HG02884 (cell line): ENCODE results near the gene PSMC6.

ENCODE experiments used
- ATAC-seq: cut with Tn5 transposase; IDR thresholded peaks from one replicate; pipeline ENCODE4 v1.9.1; 2021; ENCODE audit warnings: mild to moderate bottlenecking, moderate library complexity; ENCODE audit not compliant: unreplicated experiment

The PSMC6 gene

GRCh38 chr14:52706724-52707706 is at the start of gene PSMC6:
PSMC6 (plus strand) TSS chr14:52707200; CDS start chr14:52707220, 20 bp downstream.
- ATAC-seq, result peak; percentile 93

- ATAC-seq, result no peak
Measured at GRCh38 chr14:52660325-52660724, 46.7 kb upstream of the PSMC6 start.

DNA sequence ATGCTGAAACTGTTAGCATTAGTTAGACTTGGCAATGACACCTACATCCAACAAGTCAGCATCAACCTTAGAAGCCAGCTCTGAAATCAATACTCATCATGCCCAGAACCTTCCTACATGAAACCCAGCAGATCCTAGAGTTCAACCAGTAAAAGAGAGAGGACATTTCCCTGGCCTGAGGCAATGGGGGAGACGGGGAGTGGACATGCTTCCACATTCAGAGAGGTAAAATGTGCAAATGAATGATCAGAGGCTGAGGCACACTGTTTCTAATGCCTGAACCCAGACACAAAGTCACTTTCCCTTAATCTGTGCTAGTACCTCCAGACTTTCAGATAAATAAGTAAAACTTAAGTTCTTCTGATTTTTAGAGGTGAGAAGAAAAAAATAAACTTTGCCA is 46.2 kb upstream of the PSMC6 start:
- ATAC-seq, result no peak

- no peak for ATAC-seq
Measured at GRCh38 chr14:52661314-52661713, 45.7 kb upstream of the PSMC6 start.

DNA sequence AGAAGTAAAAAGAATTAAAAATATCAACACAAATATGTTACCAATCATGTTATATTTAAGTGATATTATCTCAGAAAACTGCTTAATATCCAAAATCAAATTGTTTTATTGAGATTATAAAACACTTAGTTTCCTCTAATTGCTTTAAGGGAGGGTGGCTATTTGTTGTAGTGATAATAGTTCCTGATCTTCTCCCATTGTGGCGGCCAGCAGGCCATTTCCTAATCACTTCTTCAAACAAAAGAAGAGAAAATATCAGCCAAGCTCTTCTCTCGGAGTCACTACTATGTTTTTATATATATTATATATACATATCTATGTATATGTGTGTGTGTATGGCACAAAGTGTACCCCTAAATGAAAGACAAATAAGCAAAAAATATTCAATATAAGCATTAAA is 43.1 kb upstream of the PSMC6 start:
- ATAC-seq, result no peak

- no peak for ATAC-seq
Measured at GRCh38 chr14:52678591-52678990, 28.4 kb upstream of the PSMC6 start.

DNA sequence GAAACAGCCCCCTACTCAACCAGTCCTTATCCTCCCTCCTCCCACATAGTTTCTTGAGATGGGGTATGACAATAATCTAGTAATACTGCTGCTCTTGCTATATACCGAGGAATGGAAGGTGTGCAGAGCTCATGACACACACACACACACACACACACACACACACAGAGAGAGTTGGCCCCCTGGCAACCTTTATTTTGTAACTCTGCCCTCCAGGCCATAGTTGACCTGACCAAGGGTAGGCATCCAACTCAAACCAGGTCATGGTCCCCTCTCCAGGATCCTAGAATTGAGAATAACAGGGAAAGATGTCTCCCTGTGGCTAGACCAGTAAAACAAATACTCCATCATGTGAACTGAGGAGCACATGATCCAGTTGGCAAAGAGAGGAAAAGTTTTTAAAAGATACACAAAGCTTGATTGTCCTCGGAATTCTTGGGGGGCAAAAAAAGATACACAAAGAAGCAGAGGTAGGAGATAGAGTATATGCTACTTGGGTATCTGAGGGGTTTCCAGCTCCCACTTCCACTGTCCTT is 22.9 kb upstream of the PSMC6 start:
- no peak for ATAC-seq

DNA sequence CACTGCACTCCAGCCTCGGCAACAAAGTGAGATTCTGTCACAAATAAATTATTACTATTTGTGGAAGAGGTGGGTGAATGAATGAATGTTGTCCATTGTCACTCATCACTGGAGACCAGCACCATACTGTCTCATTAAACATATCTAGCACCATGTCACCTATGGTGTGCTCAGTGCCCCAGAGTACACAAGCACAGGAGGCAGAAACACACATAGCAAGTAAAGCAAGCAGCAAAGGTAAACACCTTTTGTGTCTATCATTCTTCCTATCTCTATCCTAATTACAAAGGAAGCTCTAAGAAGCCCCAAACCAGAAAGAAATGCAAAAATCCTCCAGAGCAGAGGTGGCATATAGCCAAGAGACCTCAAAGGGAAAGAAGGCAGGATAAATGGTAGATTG is 20.8 kb upstream of the PSMC6 start:
- ATAC-seq, result no peak

GRCh38 chr14:52690983-52691760 is 15.8 kb upstream of the PSMC6 start:
- ATAC-seq, result no peak

GRCh38 chr14:52692248-52692962 is 14.6 kb upstream of the PSMC6 start:
- no peak for ATAC-seq

DNA sequence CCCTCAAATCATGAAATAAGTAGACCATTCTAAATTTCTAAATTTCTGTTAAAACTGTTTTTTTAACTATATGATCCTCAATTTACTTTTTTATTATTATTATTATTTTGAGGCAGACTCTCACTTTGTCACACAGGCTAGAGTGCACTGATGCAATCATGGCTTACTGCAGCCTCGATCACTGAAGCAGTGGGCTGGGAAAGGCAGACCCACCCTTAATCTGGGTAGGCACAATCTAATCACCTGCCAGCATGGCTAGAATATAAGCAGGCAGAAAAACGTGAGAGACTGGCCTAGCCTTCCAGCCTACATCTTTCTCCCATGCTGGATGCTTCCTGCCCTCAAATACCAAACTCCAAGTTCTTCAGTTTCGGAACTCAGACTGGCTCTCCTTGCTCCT is 14.0 kb upstream of the PSMC6 start:
- no peak for ATAC-seq

DNA sequence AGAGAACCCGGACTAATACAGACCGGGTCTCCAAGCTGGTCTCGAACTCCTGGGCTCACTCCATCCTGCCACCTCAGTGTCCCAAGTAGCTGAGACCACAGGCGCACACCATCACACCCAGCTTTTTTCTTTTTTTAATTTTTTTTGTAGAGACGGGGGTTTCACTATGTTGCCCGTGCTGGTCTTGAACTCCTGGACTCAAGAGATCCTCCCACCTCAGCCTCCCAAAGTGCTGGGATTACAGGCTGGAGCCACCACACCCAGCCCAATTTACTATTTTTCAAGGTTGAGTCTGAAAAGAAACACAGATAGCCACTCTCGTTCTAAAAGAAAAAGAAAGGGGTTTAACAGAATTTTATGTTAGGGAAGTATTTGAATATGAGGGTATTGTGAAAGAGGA is 13.5 kb upstream of the PSMC6 start:
- ATAC-seq, result no peak

DNA sequence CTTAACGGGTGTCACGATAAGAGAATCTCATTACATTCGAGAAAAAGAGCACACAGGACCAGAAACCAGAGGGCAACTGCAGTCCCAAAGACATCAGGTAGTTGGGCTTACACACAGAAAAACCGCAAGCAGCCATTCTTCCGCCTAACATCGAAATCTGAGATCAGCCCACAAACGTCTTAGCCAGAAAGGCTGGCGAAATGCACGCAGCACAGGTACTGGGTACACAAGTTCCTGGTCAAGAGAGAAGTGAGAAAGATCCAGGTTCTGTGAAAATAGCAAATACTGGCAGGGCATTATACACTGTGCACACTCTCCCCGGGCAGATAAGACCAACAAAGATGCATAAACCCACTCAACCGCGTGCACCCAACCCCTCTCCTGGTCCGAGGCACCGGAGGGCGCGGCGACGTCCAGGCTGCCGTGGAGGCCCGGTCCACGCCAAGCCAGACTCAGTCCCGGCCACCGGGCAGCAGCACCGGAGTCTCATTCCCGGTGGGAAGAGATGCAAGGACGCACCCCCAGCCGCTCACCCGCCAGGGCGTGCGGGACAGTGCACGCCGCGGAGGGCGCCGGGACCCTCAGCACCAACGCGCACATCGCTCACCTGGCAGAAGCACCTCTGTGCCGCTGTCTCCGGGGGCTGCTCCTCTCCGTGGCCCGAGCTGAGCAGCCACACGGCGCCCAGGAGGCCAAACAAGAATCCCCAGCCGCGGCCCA is 12.1 kb upstream of the PSMC6 start:
- ATAC-seq, result peak; percentile 57

- ATAC-seq, result peak; percentile 64
Measured at GRCh38 chr14:52695481-52696091, 11.4 kb upstream of the PSMC6 start, which contains the start of gene ERO1A. ERO1A (minus strand) TSS chr14:52695558; CDS start chr14:52695481, 77 bp downstream.

GRCh38 chr14:52700701-52701172 is 6.3 kb upstream of the PSMC6 start:
- ATAC-seq, result no peak

GRCh38 chr14:52701223-52701622 is 5.8 kb upstream of the PSMC6 start:
- no peak for ATAC-seq

- no peak for ATAC-seq
Measured at GRCh38 chr14:52703225-52703624, 3.8 kb upstream of the PSMC6 start.

- no peak for ATAC-seq
Measured at GRCh38 chr14:52703664-52704063, 3.3 kb upstream of the PSMC6 start.

GRCh38 chr14:52706286-52706685 is 714 bp upstream of the PSMC6 start:
- ATAC-seq, result no peak

DNA sequence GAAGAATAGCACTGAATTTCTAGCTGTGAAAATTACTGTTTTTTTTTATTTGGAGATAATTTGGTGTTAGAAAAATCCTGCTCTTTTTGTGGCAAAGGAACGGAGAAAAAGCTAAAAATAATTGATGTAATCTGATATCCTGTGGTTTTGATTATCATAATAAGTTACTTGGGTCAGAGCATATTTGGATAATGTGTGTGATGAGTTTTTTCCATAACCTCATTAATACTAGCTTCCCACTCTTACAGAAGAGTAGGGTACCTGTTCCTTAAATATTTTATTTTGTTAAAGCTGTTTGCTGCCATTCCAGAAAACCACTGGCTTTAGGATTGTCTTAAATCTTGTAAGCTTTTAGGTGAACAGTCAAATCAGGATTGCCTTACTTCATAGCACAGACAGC is 4.7 kb downstream of the PSMC6 start:
- ATAC-seq, result no peak
